HG03354 (cell line): ENCODE measurements around the gene SMG1.
"Not testable (repeated sequence)": the region's sequence is repeated elsewhere in the genome, so short reads cannot be mapped to it uniquely, and the experiment has no call there.

Experiments used
- ATAC-seq: cut with Tn5 transposase; IDR thresholded peaks from one replicate; pipeline ENCODE4 v1.9.1; 2021; ENCODE audit warnings: mild to moderate bottlenecking; ENCODE audit not compliant: unreplicated experiment, poor library complexity, severe bottlenecking

Gene SMG1

GRCh38 chr16:18803569-18804462 is 122.4 kb downstream of the SMG1 start:
- ATAC-seq: no peak

GRCh38 chr16:18802767-18803343 is 123.4 kb downstream of the SMG1 start:
- no peak for ATAC-seq

- peak; percentile 95 for ATAC-seq
These were observed 124.8 kb downstream of the SMG1 start, which contains the start of gene ARL6IP1 for GRCh38 chr16:18801145-18801972. Gene ARL6IP1 (minus strand): TSS chr16:18801549. CDS start chr16:18801466, 83 bp downstream.

- no peak for ATAC-seq
These were observed 125.4 kb downstream of the SMG1 start for GRCh38 chr16:18800775-18801144.

- ATAC-seq: no peak
These were observed 125.9 kb downstream of the SMG1 start for GRCh38 chr16:18800293-18800692.

- no peak for ATAC-seq
These were observed 126.7 kb downstream of the SMG1 start for GRCh38 chr16:18799500-18799899.

GRCh38 chr16:18797746-18798145 is 128.5 kb downstream of the SMG1 start:
- no peak for ATAC-seq

DNA sequence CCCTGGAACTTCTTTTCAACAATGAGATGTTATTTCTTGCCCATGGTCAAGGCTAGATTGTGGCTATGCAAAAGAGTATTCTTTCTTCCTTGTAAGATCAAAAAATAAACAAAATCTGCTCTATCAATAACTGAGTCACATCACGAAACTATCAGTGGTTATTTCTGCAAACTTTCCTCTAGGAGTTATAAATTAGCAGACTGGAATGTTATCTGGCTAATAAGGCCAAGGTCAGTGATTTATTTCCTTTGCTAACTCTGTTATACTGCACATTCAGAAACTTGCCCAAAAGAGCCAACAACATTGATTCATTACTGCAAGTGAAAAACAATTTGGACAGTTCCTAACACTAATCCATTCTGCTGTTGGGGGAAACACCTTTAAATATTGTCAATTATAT is 129.8 kb downstream of the SMG1 start:
- ATAC-seq: no peak

- no peak for ATAC-seq
These were observed 133.3 kb downstream of the SMG1 start for GRCh38 chr16:18792836-18793433.

DNA sequence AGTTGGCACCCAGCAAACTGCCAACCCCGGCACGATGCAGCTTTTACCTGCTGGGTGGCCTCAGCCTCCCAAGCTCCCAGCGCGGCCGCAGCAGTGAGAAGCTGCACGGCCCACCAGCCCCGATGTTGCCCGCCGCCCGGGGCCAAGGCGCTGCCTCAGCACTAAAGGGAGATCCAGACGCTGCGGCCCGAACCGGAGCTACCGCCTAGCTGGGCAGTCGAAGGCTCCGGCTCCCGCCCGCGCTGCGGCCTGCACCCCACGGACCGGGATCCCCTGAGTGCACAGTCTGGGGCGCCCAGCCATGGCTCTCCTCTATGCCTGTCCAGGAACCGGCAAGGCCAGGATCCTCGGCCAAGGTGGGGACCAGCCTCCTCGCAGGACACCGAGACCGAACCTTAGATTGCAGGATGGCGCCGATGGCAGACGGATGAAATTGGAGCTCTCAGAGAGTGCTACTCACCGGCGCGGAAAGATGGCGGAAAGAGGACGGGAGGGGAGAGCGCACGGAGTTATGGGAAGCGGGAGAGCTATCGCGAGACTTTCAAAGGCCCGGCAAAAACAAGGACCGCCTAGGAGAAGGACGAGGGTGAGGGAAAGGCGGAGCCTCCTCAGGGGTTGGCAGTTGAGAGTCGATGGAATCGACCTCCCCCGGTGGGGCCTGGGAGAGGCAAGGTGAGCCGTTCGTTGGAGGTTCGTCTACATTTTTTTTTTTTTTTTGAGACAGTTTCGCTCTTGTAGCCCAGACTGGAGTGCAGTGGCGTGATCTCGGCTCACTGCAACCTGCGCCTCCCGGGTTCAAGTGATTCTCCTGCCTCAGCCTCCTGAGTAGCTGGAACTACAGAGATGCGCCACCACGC is 136.1 kb downstream of the SMG1 start, which contains the start of gene RPS15A:
Gene RPS15A (minus strand): TSS at position 485 of the 857 bp plus-strand sequence. CDS start 1,221 bp downstream, outside the sequence.
- peak; percentile 85 for ATAC-seq

- no peak for ATAC-seq
These were observed 136.7 kb downstream of the SMG1 start for GRCh38 chr16:18789515-18789849.

- no peak for ATAC-seq
These were observed 137.2 kb downstream of the SMG1 start for GRCh38 chr16:18788828-18789514.

DNA sequence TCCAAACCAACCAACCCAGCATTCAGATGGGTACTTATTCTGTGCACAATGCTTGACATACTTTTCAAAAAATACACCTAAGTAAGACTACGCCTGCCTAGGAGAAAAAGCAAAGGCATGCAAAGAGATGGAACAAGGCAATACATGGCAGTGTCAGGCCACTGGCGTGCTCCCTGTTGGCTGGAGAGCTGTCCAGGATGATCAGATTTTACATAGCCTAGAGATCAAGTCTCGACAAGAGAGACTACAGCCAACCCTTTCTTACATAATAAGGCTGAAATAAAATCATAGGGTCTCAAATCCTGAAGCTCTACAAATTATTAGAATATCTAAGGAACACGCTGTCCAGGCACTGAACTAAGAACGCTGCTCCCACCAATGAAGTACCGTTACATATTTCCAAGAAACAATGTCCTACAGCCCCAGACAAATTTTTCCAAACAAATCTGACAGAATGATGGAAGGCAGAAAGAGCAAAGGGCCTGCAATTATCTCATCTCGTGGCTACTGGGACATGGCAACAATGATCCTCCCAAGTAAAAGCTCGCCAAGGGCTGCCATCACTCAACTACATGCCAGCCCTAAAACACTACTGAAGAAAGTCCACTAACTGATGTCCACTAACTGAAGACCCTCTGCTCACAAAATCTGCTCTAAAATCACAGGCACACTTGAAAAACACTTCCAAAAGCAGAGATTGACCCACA is 141.1 kb downstream of the SMG1 start:
- no peak for ATAC-seq

GRCh38 chr16:18783430-18784341 is 142.5 kb downstream of the SMG1 start:
- no peak for ATAC-seq

- no peak for ATAC-seq
These were observed 143.3 kb downstream of the SMG1 start for GRCh38 chr16:18782697-18783429.

DNA sequence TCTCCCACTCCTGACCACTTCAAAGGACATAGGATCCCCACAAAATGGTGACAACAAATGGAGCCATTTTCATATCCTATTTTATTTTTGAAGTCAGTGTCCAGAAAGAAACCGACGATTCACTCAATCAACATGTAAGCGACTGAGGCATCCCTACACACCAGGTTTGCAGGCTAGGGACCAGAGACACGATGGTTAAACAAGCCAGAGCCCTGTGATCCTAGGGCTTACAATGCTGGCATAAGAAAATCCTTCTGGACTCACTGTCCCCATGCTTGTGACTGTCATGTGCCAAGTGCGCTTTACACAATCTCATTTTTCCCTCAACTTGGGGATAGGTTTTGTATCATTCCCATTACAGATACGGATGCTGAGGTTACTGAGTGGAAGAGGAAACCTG is 145.0 kb downstream of the SMG1 start:
- not testable (repeated sequence) for ATAC-seq
